RWPE2 (cell line): ENCODE results near the gene LMO4.

Source experiments
- ATAC-seq: fragments of 200-7000 bp; cut with Tn5 transposase; 3 replicates; pipeline ENCODE4 v1.9.1; 2021; ENCODE audit warnings: low read depth
- DNase-seq: peaks from one replicate; pipeline ENCODE4 v3.0.0-alpha.2; 2020; ENCODE audit warnings: low spot score
- H3K27ac ChIP-seq: fragments of 450-650 bp; 2 replicates; pipeline ENCODE4 v1.5.1; 2017; ENCODE audit warnings: mild to moderate bottlenecking; ENCODE audit not compliant: poor library complexity, severe bottlenecking
- H3K27me3 ChIP-seq: fragments of 250-450 bp; sonication (Bioruptor Pico); 2 replicates; pipeline ENCODE4 v1.5.1; 2021; ENCODE audit warnings: mild to moderate bottlenecking, moderate library complexity; ENCODE audit not compliant: insufficient read depth, poor library complexity, severe bottlenecking
- H3K36me3 ChIP-seq: fragments of 250-450 bp; sonication (Bioruptor Pico); 2 replicates; pipeline ENCODE4 v1.5.1; 2020; ENCODE audit warnings: low read depth, mild to moderate bottlenecking, moderate library complexity
- H3K4me1 ChIP-seq: fragments of 250-450 bp; sonication (Bioruptor Pico); 2 replicates; pipeline ENCODE4 v1.5.1; 2021; ENCODE audit warnings: mild to moderate bottlenecking, moderate library complexity; ENCODE audit not compliant: insufficient read depth, poor library complexity, severe bottlenecking
- H3K4me3 ChIP-seq: fragments of 250-450 bp; sonication (Bioruptor Pico); 2 replicates; pipeline ENCODE4 v1.5.1; 2021; ENCODE audit warnings: mild to moderate bottlenecking, moderate library complexity; ENCODE audit not compliant: severe bottlenecking
- H3K9me3 ChIP-seq: fragments of 250-450 bp; sonication (Bioruptor Pico); 2 replicates; pipeline ENCODE4 v1.5.1; 2021; ENCODE audit warnings: mild to moderate bottlenecking, moderate library complexity; ENCODE audit not compliant: severe bottlenecking
- CTCF ChIP-seq: fragments of 450-650 bp; IDR thresholded peaks from one replicate; pipeline ENCODE4 v1.5.1; 2017; ENCODE audit warnings: mild to moderate bottlenecking, moderate library complexity; ENCODE audit not compliant: poor library complexity, severe bottlenecking

Gene LMO4

DNA sequence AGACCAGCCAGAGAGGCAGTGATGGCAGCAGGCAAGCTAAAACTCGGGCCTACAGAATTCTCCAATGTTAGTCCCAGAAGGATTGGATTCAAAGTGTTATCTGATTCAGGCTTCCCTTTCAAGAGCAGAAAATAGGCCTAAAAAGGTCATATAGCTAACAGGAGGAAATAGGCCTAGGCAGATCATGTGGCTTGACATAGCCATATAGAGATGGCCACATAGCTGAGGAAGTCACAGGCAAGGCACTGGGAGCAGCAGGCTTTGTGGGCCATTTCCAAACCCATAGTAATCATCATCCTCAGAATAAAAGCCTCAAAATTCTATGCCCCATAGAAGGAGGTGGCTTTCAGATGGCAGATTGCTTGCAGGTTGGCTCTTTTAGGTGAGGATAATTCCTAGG, 29.0 kb upstream of the LMO4 start:
- DNase-seq (no peak), ATAC-seq (no peak)
- Histone ChIP-seq H3K4me1 (no peaks in the 10 kb centered on the region), H3K27me3 (no peaks in the 10 kb centered on the region), H3K9me3 (no peaks in the 10 kb centered on the region), H3K36me3 (no peaks in the 10 kb centered on the region), H3K4me3 (no peak overlapping the region), H3K27ac (no peak overlapping the region)
- TF ChIP-seq CTCF = no peak

GRCh38 chr1:87300628-87301027, 28.1 kb upstream of the LMO4 start:
- no peak for DNase-seq
- TF ChIP-seq CTCF = no peak
- Histone ChIP-seq H3K27ac (no peak overlapping the region), H3K4me3 (no peak overlapping the region), H3K9me3 (no peaks in the 10 kb centered on the region), H3K36me3 (no peaks in the 10 kb centered on the region), H3K27me3 (no peaks in the 10 kb centered on the region), H3K4me1 (no peaks in the 10 kb centered on the region)
- ATAC-seq = no peak

- no peak for DNase-seq
Measured at GRCh38 chr1:87305151-87305550, 23.5 kb upstream of the LMO4 start.

GRCh38 chr1:87305762-87306161, 22.9 kb upstream of the LMO4 start:
- Histone ChIP-seq H3K36me3 (no peaks in the 10 kb centered on the region), H3K4me1 (no peaks in the 10 kb centered on the region), H3K4me3 (no peak overlapping the region), H3K27ac (no peak overlapping the region), H3K9me3 (no peaks in the 10 kb centered on the region), H3K27me3 (peaks cover 5% of the 10 kb centered on the region)
- no peak for DNase-seq
- no peak for ATAC-seq
- no peak for TF ChIP-seq CTCF

More at GRCh38 chr1:87305151-87305550, 23.5 kb upstream of the LMO4 start:
- Histone ChIP-seq H3K36me3 (no peaks in the 10 kb centered on the region), H3K4me3 (no peak overlapping the region), H3K27me3 (peaks cover 5% of the 10 kb centered on the region), H3K9me3 (no peaks in the 10 kb centered on the region), H3K27ac (no peak overlapping the region), H3K4me1 (no peaks in the 10 kb centered on the region)
- no peak for ATAC-seq
- no peak for TF ChIP-seq CTCF

- ATAC-seq (no peak), DNase-seq (no peak)
- Histone ChIP-seq H3K27me3 (peaks cover 5% of the 10 kb centered on the region), H3K27ac (no peak overlapping the region), H3K4me1 (no peaks in the 10 kb centered on the region), H3K9me3 (no peaks in the 10 kb centered on the region), H3K4me3 (no peak overlapping the region), H3K36me3 (no peaks in the 10 kb centered on the region)
- no peak for TF ChIP-seq CTCF
Measured at GRCh38 chr1:87307306-87307705, 21.4 kb upstream of the LMO4 start.
